OCI-LY3 (cell line): ENCODE results near the gene MEF2B.

Experiments used
- H2AFZ ChIP-seq: fragments of 200-600, 300-600 bp; shearing (Covaris generic); 2 replicates; pipeline ENCODE4 v1.6.0; 2014; ENCODE audit warnings: antibody characterized with exemption, low read depth, low read length
- H3K27ac ChIP-seq: fragments of 200-600, 300-600 bp; sonication (generic); 2 replicates; pipeline ENCODE4 v1.5.1; 2014; ENCODE audit warnings: mild to moderate bottlenecking, low read length, moderate library complexity, mixed read lengths
- H3K27me3 ChIP-seq: fragments of 200-600, 300-600 bp; sonication (generic); 2 replicates; pipeline ENCODE4 v1.6.1; 2014; ENCODE audit warnings: low read depth, low read length, mixed read lengths
- H3K36me3 ChIP-seq: fragments of 200-600, 300-600 bp; sonication (generic); replicated peaks from 2 replicates; pipeline ENCODE3; 2014; ENCODE audit warnings: low read depth, low read length, mixed read lengths
- H3K4me1 ChIP-seq: fragments of 300-600, 200-600 bp; sonication (generic); 2 replicates; pipeline ENCODE4 v1.6.1; 2014; ENCODE audit warnings: low read length, mixed read lengths
- H3K4me2 ChIP-seq: fragments of 200-600, 300-600 bp; sonication (generic); 2 replicates; pipeline ENCODE4 v1.6.1; 2014; ENCODE audit warnings: low read length, mixed read lengths
- H3K4me3 ChIP-seq: fragments of 300-600, 200-600 bp; sonication (generic); 2 replicates; pipeline ENCODE4 v1.5.1; 2014; ENCODE audit warnings: antibody characterized with exemption, mild to moderate bottlenecking, low read length, moderate library complexity
- H3K79me2 ChIP-seq: fragments of 300-600, 200-600 bp; shearing (Covaris generic); 2 replicates; pipeline ENCODE4 v1.6.1; 2014; ENCODE audit warnings: mild to moderate bottlenecking, low read length, mixed read lengths
- H3K9ac ChIP-seq: fragments of 300-600, 200-600 bp; shearing (Covaris generic); 2 replicates; pipeline ENCODE4 v1.6.0; 2014; ENCODE audit warnings: mild to moderate bottlenecking, low read length, moderate library complexity
- H3K9me3 ChIP-seq: fragments of 200-600, 300-600 bp; shearing (Covaris generic); 2 replicates; pipeline ENCODE4 v1.6.1; 2014; ENCODE audit warnings: low read length, mixed read lengths; ENCODE audit not compliant: insufficient read depth
- H4K20me1 ChIP-seq: fragments of 200-600, 300-600 bp; sonication (generic); 2 replicates; pipeline ENCODE4 v1.6.1; 2016; ENCODE audit warnings: low read length, mixed read lengths; ENCODE audit not compliant: insufficient read depth
- EZH2phosphoT487 ChIP-seq: fragments of 200-600 bp; shearing (Covaris generic); IDR thresholded peaks from 2 replicates; pipeline ENCODE4 v1.6.1; 2018; ENCODE audit warnings: antibody characterized with exemption, mixed run types, low read depth
- TF ChIP-seq, protein P1 (sequence below): fragments of 200-600, 300-600 bp; sonication (generic); IDR thresholded peaks from 2 replicates; pipeline ENCODE4 v1.5.1; 2014; ENCODE audit warnings: antibody characterized with exemption, low read length, low read depth

MEF2B gene

DNA sequence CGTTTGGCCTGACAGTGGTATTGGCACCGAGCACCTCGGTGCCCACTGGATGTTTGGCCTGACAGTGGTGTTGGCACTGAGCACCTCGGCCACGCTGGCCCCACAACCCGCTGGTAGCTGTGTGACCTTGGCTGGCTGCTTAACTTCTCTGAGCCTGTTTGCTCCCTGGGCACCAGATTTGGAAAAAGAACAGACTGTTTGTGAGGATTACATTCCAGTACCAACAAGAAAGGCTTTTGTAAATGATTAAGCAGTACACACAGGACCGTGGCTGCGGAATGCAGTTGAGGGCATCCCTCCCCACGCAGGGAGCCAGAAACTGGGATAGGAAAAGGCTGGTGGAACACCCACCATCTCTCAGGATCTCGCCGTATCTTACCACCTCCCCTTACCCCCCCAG is 74.4 kb downstream of the MEF2B start:
- H3K4me2 ChIP-seq, result no peak overlapping the region
- H3K27ac ChIP-seq, result no peak overlapping the region
- TF ChIP-seq, protein P1, sequence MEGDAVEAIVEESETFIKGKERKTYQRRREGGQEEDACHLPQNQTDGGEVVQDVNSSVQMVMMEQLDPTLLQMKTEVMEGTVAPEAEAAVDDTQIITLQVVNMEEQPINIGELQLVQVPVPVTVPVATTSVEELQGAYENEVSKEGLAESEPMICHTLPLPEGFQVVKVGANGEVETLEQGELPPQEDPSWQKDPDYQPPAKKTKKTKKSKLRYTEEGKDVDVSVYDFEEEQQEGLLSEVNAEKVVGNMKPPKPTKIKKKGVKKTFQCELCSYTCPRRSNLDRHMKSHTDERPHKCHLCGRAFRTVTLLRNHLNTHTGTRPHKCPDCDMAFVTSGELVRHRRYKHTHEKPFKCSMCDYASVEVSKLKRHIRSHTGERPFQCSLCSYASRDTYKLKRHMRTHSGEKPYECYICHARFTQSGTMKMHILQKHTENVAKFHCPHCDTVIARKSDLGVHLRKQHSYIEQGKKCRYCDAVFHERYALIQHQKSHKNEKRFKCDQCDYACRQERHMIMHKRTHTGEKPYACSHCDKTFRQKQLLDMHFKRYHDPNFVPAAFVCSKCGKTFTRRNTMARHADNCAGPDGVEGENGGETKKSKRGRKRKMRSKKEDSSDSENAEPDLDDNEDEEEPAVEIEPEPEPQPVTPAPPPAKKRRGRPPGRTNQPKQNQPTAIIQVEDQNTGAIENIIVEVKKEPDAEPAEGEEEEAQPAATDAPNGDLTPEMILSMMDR, result no peak
- TF ChIP-seq EZH2phosphoT487, result no peak
- no peaks in the 10 kb centered on the region for H4K20me1 ChIP-seq
- H3K27me3 ChIP-seq, result no peaks in the 10 kb centered on the region
- H3K79me2 ChIP-seq, result no peaks in the 10 kb centered on the region
- no peaks in the 10 kb centered on the region for H3K36me3 ChIP-seq
- no peak overlapping the region for H3K9ac ChIP-seq
- H3K4me1 ChIP-seq, result no peaks in the 10 kb centered on the region
- no peaks in the 10 kb centered on the region for H3K9me3 ChIP-seq
- H2AFZ ChIP-seq, result no peak overlapping the region
- no peak overlapping the region for H3K4me3 ChIP-seq
